WTC11 (cell line): ENCODE results near the gene DHPS.

Source experiments
- CREB1 ChIP-seq: sonication (generic); formaldehyde crosslinking; IDR thresholded peaks from 2 replicates; pipeline ENCODE4 v1.8.0; 2023; ENCODE audit warnings: mild to moderate bottlenecking, missing genetic modification reagents
- CREM ChIP-seq: sonication (generic); formaldehyde crosslinking; IDR thresholded peaks from 2 replicates; pipeline ENCODE4 v1.8.1; 2022; ENCODE audit warnings: mild to moderate bottlenecking, missing genetic modification reagents, moderate library complexity
- FOXJ3 ChIP-seq: sonication (generic); formaldehyde crosslinking; IDR thresholded peaks from 2 replicates; pipeline ENCODE4 v1.9.0; 2021; ENCODE audit warnings: missing genetic modification reagents, mild to moderate bottlenecking, borderline replicate concordance
- SP1 ChIP-seq: sonication (generic); formaldehyde crosslinking; conservative IDR thresholded peaks from 2 replicates; pipeline ENCODE4 v1.8.1; 2022; ENCODE audit warnings: missing genetic modification reagents
- TF ChIP-seq, protein P1 (sequence below): sonication (generic); formaldehyde crosslinking; IDR thresholded peaks from 2 replicates; pipeline ENCODE4 v1.8.1; 2023; ENCODE audit warnings: mild to moderate bottlenecking, missing genetic modification reagents
- TF ChIP-seq, protein P2 (sequence below): fragments of 200-600 bp; IDR thresholded peaks from 2 replicates; pipeline ENCODE4 v1.8.0; 2022; ENCODE audit warnings: antibody characterized with exemption
- TF ChIP-seq, protein P3 (sequence below): sonication (generic); formaldehyde crosslinking; IDR thresholded peaks from 2 replicates; pipeline ENCODE4 v1.8.1; 2023; ENCODE audit warnings: mild to moderate bottlenecking, missing genetic modification reagents, moderate library complexity
- TF ChIP-seq, protein P4 (sequence below): sonication (generic); formaldehyde crosslinking; conservative IDR thresholded peaks from 2 replicates; pipeline ENCODE4 v1.8.1; 2022; ENCODE audit warnings: mild to moderate bottlenecking, missing genetic modification reagents
- TF ChIP-seq, protein P5 (sequence below): fragments of 250-450 bp; sonication (Bioruptor Pico); IDR thresholded peaks from 2 replicates; pipeline ENCODE4 v1.9.0; 2021; ENCODE audit warnings: mild to moderate bottlenecking

DNA sequence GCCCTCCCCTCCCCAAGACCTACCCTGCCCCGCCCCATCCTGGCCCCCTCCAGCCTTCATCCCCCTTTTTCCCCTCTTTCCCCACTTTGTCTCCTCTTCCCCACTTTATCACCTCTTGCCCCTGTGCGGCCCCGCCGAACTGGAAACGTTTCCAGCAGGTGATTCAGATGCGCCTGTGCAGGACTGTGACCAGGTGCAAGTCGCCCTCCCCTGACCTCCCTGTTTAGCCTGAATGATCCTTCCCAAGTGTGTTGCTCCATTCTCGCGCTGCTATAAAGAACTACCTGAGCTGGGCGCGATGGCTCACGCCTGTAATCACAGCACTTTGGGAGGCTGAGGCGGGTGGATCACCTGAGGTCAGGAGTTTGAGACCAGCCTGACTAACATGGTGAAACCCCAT, 45.0 kb downstream of the DHPS start:
- TF ChIP-seq, protein P1, sequence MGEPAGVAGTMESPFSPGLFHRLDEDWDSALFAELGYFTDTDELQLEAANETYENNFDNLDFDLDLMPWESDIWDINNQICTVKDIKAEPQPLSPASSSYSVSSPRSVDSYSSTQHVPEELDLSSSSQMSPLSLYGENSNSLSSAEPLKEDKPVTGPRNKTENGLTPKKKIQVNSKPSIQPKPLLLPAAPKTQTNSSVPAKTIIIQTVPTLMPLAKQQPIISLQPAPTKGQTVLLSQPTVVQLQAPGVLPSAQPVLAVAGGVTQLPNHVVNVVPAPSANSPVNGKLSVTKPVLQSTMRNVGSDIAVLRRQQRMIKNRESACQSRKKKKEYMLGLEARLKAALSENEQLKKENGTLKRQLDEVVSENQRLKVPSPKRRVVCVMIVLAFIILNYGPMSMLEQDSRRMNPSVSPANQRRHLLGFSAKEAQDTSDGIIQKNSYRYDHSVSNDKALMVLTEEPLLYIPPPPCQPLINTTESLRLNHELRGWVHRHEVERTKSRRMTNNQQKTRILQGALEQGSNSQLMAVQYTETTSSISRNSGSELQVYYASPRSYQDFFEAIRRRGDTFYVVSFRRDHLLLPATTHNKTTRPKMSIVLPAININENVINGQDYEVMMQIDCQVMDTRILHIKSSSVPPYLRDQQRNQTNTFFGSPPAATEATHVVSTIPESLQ, result no peak
- TF ChIP-seq, protein P2, sequence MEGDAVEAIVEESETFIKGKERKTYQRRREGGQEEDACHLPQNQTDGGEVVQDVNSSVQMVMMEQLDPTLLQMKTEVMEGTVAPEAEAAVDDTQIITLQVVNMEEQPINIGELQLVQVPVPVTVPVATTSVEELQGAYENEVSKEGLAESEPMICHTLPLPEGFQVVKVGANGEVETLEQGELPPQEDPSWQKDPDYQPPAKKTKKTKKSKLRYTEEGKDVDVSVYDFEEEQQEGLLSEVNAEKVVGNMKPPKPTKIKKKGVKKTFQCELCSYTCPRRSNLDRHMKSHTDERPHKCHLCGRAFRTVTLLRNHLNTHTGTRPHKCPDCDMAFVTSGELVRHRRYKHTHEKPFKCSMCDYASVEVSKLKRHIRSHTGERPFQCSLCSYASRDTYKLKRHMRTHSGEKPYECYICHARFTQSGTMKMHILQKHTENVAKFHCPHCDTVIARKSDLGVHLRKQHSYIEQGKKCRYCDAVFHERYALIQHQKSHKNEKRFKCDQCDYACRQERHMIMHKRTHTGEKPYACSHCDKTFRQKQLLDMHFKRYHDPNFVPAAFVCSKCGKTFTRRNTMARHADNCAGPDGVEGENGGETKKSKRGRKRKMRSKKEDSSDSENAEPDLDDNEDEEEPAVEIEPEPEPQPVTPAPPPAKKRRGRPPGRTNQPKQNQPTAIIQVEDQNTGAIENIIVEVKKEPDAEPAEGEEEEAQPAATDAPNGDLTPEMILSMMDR, result no peak
- no peak for TF ChIP-seq CREM
- TF ChIP-seq FOXJ3, result no peak
- TF ChIP-seq, protein P3, sequence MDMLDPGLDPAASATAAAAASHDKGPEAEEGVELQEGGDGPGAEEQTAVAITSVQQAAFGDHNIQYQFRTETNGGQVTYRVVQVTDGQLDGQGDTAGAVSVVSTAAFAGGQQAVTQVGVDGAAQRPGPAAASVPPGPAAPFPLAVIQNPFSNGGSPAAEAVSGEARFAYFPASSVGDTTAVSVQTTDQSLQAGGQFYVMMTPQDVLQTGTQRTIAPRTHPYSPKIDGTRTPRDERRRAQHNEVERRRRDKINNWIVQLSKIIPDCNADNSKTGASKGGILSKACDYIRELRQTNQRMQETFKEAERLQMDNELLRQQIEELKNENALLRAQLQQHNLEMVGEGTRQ (CRISPR knock-in tag), result no peak
- no peak for TF ChIP-seq CREB1 (CRISPR knock-in tag)
- no peak for TF ChIP-seq SP1 (CRISPR knock-in tag)
- TF ChIP-seq, protein P4, sequence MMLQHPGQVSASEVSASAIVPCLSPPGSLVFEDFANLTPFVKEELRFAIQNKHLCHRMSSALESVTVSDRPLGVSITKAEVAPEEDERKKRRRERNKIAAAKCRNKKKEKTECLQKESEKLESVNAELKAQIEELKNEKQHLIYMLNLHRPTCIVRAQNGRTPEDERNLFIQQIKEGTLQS, result no peak
- TF ChIP-seq, protein P5, sequence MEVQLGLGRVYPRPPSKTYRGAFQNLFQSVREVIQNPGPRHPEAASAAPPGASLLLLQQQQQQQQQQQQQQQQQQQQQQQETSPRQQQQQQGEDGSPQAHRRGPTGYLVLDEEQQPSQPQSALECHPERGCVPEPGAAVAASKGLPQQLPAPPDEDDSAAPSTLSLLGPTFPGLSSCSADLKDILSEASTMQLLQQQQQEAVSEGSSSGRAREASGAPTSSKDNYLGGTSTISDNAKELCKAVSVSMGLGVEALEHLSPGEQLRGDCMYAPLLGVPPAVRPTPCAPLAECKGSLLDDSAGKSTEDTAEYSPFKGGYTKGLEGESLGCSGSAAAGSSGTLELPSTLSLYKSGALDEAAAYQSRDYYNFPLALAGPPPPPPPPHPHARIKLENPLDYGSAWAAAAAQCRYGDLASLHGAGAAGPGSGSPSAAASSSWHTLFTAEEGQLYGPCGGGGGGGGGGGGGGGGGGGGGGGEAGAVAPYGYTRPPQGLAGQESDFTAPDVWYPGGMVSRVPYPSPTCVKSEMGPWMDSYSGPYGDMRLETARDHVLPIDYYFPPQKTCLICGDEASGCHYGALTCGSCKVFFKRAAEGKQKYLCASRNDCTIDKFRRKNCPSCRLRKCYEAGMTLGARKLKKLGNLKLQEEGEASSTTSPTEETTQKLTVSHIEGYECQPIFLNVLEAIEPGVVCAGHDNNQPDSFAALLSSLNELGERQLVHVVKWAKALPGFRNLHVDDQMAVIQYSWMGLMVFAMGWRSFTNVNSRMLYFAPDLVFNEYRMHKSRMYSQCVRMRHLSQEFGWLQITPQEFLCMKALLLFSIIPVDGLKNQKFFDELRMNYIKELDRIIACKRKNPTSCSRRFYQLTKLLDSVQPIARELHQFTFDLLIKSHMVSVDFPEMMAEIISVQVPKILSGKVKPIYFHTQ (CRISPR knock-in tag), result no peak
